B cell (primary cell): ENCODE measurements around the gene PRIM2. TPM values are rescaled to one million over a fixed set of nuclear protein-coding genes. Genes with fewer than 3 reads are reported as not detected.
"Not testable (repeated sequence)": the region's sequence is repeated elsewhere in the genome, so short reads cannot be mapped to it uniquely, and the experiment has no call there.

Experiments used
- ATAC-seq: fragments of 200-7000 bp; cut with Tn5 transposase; one replicate; pipeline ENCODE4 v1.10.0; 2021; ENCODE audit warnings: low read depth, mild to moderate bottlenecking, moderate number of reproducible peaks, moderate library complexity
- CTCF ChIA-PET: fragments of 350-600 bp; sonication (Branson Sonifier 250); formaldehyde crosslinking; loops from one replicate; lab custom pipeline; 2021; ENCODE audit warnings: antibody characterized with exemption, inconsistent platforms; lab: Charles Lee
- POLR2A ChIA-PET: fragments of 350-600 bp; sonication (Branson Sonifier 250); formaldehyde crosslinking; loops from one replicate; lab custom pipeline; 2021; ENCODE audit warnings: antibody characterized with exemption; lab: Charles Lee
- DNase-seq: peaks from one replicate; pipeline ENCODE4 v3.0.0; 2013
- H2AFZ ChIP-seq: 2 replicates; pipeline ENCODE4 v1.6.1; 2012; ENCODE audit warnings: mild to moderate bottlenecking, low read depth, low read length; ENCODE audit not compliant: insufficient read depth, poor library complexity, severe bottlenecking
- H3K27ac ChIP-seq, 2 donors: 1 replicate in 1 of 2; 2 replicates in 1 of 2; pipeline ENCODE4 v1.5.1; 2012 to 2013; ENCODE audit warnings: low read length in 2 of 2, mild to moderate bottlenecking in 2 of 2, moderate library complexity in 1 of 2
- H3K27me3 ChIP-seq, 4 experiments: fragments of 200-600 bp in 1 of 4; sonication (generic) in 1 of 4; replicated peaks in 1 of 4; 1 replicate in 2 of 4; 2 replicates in 2 of 4; pipeline versions ENCODE4 v1.6.1 to v1.7.0; 2013 to 2016; ENCODE audit warnings: low read length in 3 of 4, mild to moderate bottlenecking in 2 of 4, mixed read lengths in 1 of 4, moderate library complexity in 1 of 4; ENCODE audit not compliant: insufficient read depth in 4 of 4, control insufficient read depth in 3 of 4; ENCODE audit errors: control extremely low read depth in 1 of 4
- H3K36me3 ChIP-seq, 2 experiments: replicated peaks in 1 of 2; 1 replicate in 1 of 2; 2 replicates in 1 of 2; pipeline versions ENCODE4 v1.6.1 to v1.7.1; 2013; ENCODE audit warnings: low read length in 1 of 2; ENCODE audit not compliant: insufficient read depth in 2 of 2, control insufficient read depth in 1 of 2; ENCODE audit errors: control extremely low read depth in 1 of 2, extremely low read depth in 1 of 2
- H3K4me1 ChIP-seq, 2 donors: fragments of 200-600 bp in 1 of 2; sonication (generic) in 1 of 2; 1 replicate in 1 of 2; 2 replicates in 1 of 2; pipeline versions ENCODE4 v1.5.1 to v1.6.1; 2013 to 2017; ENCODE audit warnings: low read length in 2 of 2; ENCODE audit not compliant: control insufficient read depth in 2 of 2, insufficient read depth in 2 of 2
- H3K4me2 ChIP-seq: replicated peaks from 2 replicates; pipeline ENCODE3; 2012; ENCODE audit warnings: mild to moderate bottlenecking, low read depth, low read length; ENCODE audit not compliant: poor library complexity, severe bottlenecking
- H3K4me3 ChIP-seq, 5 experiments: fragments of 200-600 bp in 1 of 5; sonication (generic) in 1 of 5; 1 replicate in 3 of 5; 2 replicates in 2 of 5; pipeline versions ENCODE4 v1.5.1 to v1.7.0; 2011 to 2016; ENCODE audit warnings: low read length in 4 of 5, mild to moderate bottlenecking in 4 of 5, low read depth in 2 of 5, control low read depth in 1 of 5, moderate library complexity in 1 of 5; ENCODE audit not compliant: insufficient read depth in 1 of 5; ENCODE audit errors: control extremely low read depth in 1 of 5, extremely low read depth in 1 of 5
- H3K79me2 ChIP-seq: fragments of 200-600 bp; sonication (generic); one replicate; pipeline ENCODE4 v1.6.0; 2016; ENCODE audit warnings: low read length; ENCODE audit not compliant: control insufficient read depth, insufficient read depth
- H3K9ac ChIP-seq: fragments of 200-600 bp; sonication (generic); 2 replicates; pipeline ENCODE4 v1.6.1; 2017; ENCODE audit warnings: mild to moderate bottlenecking, low read length, moderate library complexity
- H3K9me3 ChIP-seq, 3 donors: one replicate each; pipeline versions ENCODE4 v1.6.1 to v1.7.1; 2013; ENCODE audit warnings: low read length in 2 of 3; ENCODE audit not compliant: control insufficient read depth in 2 of 3, insufficient read depth in 1 of 3; ENCODE audit errors: control extremely low read depth in 1 of 3
- H4K20me1 ChIP-seq: 2 replicates; pipeline ENCODE4 v1.6.0; 2012; ENCODE audit warnings: mild to moderate bottlenecking, low read length; ENCODE audit not compliant: insufficient read depth, control insufficient read depth, poor library complexity, severe bottlenecking
- H3K27ac Mint-ChIP-seq: one replicate; pipeline ENCODE4 v1.8.0; 2021; ENCODE audit warnings: mixed read lengths
- H3K27me3 Mint-ChIP-seq: one replicate; pipeline ENCODE4 v1.8.0; 2021; ENCODE audit warnings: mixed read lengths
- H3K4me1 Mint-ChIP-seq: one replicate; pipeline ENCODE4 v1.8.0; 2021; ENCODE audit warnings: mixed read lengths
- H3K4me3 Mint-ChIP-seq: one replicate; pipeline ENCODE4 v1.8.0; 2021; ENCODE audit warnings: mixed read lengths
- H3K9me3 Mint-ChIP-seq: one replicate; pipeline ENCODE4 v1.8.0; 2022; ENCODE audit warnings: mixed read lengths; ENCODE audit not compliant: insufficient read depth
- WGBS: methylation state at CpG from one replicate; pipeline ENCODE4 v1.1.5; 2013; ENCODE audit warnings: missing lambda C conversion rate; ENCODE audit not compliant: insufficient coverage; 5-methylcytosine and 5-hydroxymethylcytosine counted together
- intact Hi-C: fragments of 100-400 bp; cut with micrococcal nuclease; formaldehyde crosslinking; loops from one replicate; pipeline ENCODE4 v1.10.0; 2022
- polyA plus RNA-seq: library from polyadenylated mRNA; depleted of rRNA; stranded (reverse); fragments of >200 nt; gene quantifications from 2 replicates; pipeline ENCODE4 v1.2.3, GENCODE V29; 2012
- total RNA-seq, 2 donors: library from RNA; stranded (reverse); fragments of 120-200 nt in 1 of 2; gene quantifications; 1 replicate in 1 of 2; 2 replicates in 1 of 2; pipeline versions ENCODE4 v1.2.3 to v1.2.4, GENCODE V29; 2013 to 2022

PRIM2 gene
- total and polyA plus RNA-seq, 2 donors (not counting 1 experiment from before 2014, with no cell fraction given): 5.2 to 21.0 TPM

DNA sequence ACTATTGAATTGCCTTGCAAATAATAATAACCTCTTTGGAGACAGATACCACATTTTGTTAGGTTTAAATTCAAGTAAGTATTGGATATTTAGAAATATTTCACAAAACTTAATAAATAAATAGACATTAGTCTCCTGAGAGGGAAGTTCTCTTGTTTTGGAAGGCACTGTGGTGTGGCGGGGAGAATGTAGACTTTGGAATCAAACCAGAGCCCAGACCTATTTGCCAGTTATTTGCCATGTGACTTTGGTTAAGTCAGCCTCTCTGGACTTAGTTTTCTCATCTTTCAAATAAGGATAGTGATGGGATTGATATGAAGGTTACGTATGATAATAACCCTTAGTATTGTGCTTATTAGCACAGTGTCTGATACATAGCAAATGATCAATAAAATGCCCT, 240.4 kb downstream of the PRIM2 start:
- H3K4me2 ChIP-seq, H3K36me3 ChIP-seq, CTCF ChIA-PET, ATAC-seq, H3K4me3 Mint-ChIP-seq, H3K27ac ChIP-seq, H3K9ac ChIP-seq, intact Hi-C loops, H3K27me3 ChIP-seq, H4K20me1 ChIP-seq, H3K27me3 Mint-ChIP-seq, H3K79me2 ChIP-seq, POLR2A ChIA-PET, H3K4me1 Mint-ChIP-seq, DNase-seq, H3K9me3 Mint-ChIP-seq, H3K9me3 ChIP-seq, H3K27ac Mint-ChIP-seq, H3K4me1 ChIP-seq, H2AFZ ChIP-seq, H3K4me3 ChIP-seq: not testable (repeated sequence)
- WGBS: no CpG with 5 or more reads among the region's 2 CpGs

DNA sequence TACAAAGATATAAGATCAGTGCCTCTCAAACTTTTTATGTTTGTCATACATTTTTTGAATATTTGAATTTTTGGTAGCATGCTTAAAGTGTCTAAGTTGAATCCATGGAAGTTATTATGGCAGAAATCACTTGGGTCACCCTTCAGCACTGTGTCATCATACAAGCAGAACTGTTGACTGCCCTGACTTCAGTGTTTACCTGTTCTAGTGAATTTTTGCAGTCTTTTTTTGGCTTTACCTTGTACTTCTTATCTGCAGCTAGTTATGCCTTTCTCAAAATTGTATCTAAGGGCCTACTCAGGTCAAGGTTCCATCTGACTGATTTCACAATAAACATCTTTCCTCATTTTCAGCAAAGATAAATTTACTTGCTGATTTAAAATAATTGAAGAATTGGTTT, 241.7 kb downstream of the PRIM2 start:
- ATAC-seq, H3K4me1 ChIP-seq, CTCF ChIA-PET, H4K20me1 ChIP-seq, H3K4me1 Mint-ChIP-seq, H3K79me2 ChIP-seq, H3K9ac ChIP-seq, H2AFZ ChIP-seq, H3K27ac ChIP-seq, H3K27me3 ChIP-seq, POLR2A ChIA-PET, H3K9me3 Mint-ChIP-seq, H3K4me2 ChIP-seq, H3K36me3 ChIP-seq, H3K4me3 Mint-ChIP-seq, H3K27me3 Mint-ChIP-seq, DNase-seq, H3K4me3 ChIP-seq, intact Hi-C loops, H3K27ac Mint-ChIP-seq, H3K9me3 ChIP-seq: not testable (repeated sequence)

DNA sequence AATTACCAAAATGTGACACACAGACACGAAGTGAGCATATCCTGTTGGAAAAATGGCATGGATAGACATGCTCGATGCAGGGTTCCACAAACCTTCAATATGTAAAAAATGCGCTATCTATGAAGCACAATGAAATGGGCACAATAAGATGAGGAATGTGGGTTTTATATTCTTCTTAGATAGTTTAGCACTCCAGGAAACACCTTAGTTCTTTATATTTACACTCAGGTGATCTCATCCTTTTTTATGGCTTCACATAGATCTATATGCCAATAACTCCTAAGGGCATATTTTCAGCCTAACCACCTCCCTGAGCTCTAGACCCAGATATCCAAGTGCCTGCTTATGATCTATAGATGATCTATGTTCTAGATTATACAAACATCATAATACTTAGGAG, 244.8 kb downstream of the PRIM2 start:
- not testable (repeated sequence) for H3K9me3 Mint-ChIP-seq

DNA sequence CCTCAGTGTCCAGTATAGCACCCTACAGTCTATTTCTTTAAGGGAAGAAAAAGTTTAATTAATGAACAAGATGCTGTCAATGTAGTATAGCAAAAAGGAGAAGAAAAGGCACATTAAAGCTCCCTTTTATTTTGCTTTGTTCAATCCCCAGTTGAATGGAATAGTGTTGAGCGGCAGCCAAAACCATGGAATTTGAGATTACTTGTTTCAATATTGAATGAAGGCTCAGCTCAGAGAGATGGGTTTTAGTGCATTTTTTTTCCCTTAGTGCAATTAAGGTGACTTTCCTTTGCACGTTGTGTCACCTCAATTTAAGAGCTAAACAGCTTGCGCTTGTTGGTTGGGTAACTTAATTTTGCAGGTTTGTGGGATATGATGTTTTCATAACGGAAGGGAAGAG, 254.7 kb downstream of the PRIM2 start:
- H3K4me3 Mint-ChIP-seq, H4K20me1 ChIP-seq, intact Hi-C loops, H3K9me3 ChIP-seq, H3K4me2 ChIP-seq, CTCF ChIA-PET, H3K79me2 ChIP-seq, H3K4me3 ChIP-seq, POLR2A ChIA-PET, ATAC-seq, H3K27ac Mint-ChIP-seq, H3K27ac ChIP-seq, H3K27me3 Mint-ChIP-seq, H3K4me1 Mint-ChIP-seq, DNase-seq, H3K9ac ChIP-seq, H2AFZ ChIP-seq, H3K9me3 Mint-ChIP-seq, H3K36me3 ChIP-seq, H3K4me1 ChIP-seq, H3K27me3 ChIP-seq: not testable (repeated sequence)
- 100% methylated on average over 1 of the region's 4 CpGs for WGBS

More for the DNA sequence above, 244.8 kb downstream of the PRIM2 start:
- H2AFZ ChIP-seq, DNase-seq, ATAC-seq, H3K4me1 Mint-ChIP-seq, H3K4me2 ChIP-seq, H3K9me3 ChIP-seq, H3K27ac ChIP-seq, H3K27ac Mint-ChIP-seq, H3K27me3 Mint-ChIP-seq, H3K36me3 ChIP-seq, POLR2A ChIA-PET, H3K4me3 Mint-ChIP-seq, H3K4me1 ChIP-seq, H3K9ac ChIP-seq, intact Hi-C loops, H3K79me2 ChIP-seq, H3K27me3 ChIP-seq, H4K20me1 ChIP-seq, H3K4me3 ChIP-seq, CTCF ChIA-PET: not testable (repeated sequence)
- WGBS: no CpG with 5 or more reads among the region's 3 CpGs
